CD4-positive, CD25-positive, alpha-beta regulatory T cell (primary cell): ENCODE data around the gene ARHGAP23. TPM values are rescaled to one million over a fixed set of nuclear protein-coding genes. Genes with fewer than 3 reads are reported as not detected.

Source experiments
- ATAC-seq, 2 donors: fragments of 150-1000 bp; cut with Tn5 transposase; one replicate each; pipeline ENCODE4 v1.10.0; 2021; ENCODE audit warnings: low read depth in 2 of 2, moderate number of reproducible peaks in 2 of 2, moderate library complexity in 1 of 2
- DNase-seq, 3 donors: peaks; one replicate each; pipeline versions ENCODE4 v3.0.0 to v3.0.0-alpha.2; 2012 to 2022; ENCODE audit warnings: mixed read lengths in 1 of 3
- H3K27ac ChIP-seq: one replicate; pipeline ENCODE4 v1.7.0; 2013; ENCODE audit warnings: mild to moderate bottlenecking, low read length; ENCODE audit not compliant: insufficient read depth, poor library complexity, severe bottlenecking
- H3K27me3 ChIP-seq: one replicate; pipeline ENCODE4 v1.7.0; 2013; ENCODE audit warnings: low read length; ENCODE audit not compliant: control insufficient read depth, insufficient read depth
- H3K36me3 ChIP-seq: one replicate; pipeline ENCODE4 v1.7.0; 2013; ENCODE audit warnings: mild to moderate bottlenecking, low read length, moderate library complexity; ENCODE audit not compliant: control insufficient read depth, insufficient read depth
- H3K4me1 ChIP-seq: 2 replicates; pipeline ENCODE4 v1.7.0; 2013; ENCODE audit warnings: mild to moderate bottlenecking, low read length; ENCODE audit not compliant: insufficient read depth, control insufficient read depth, poor library complexity, severe bottlenecking
- H3K4me3 ChIP-seq: one replicate; pipeline ENCODE4 v1.7.0; 2013; ENCODE audit warnings: low read depth, mild to moderate bottlenecking, low read length, moderate library complexity
- H3K9me3 ChIP-seq, 2 experiments: 1 replicate in 1 of 2; 2 replicates in 1 of 2; pipeline ENCODE4 v1.7.0; 2013; ENCODE audit warnings: low read length in 2 of 2, mild to moderate bottlenecking in 1 of 2, moderate library complexity in 1 of 2; ENCODE audit not compliant: control insufficient read depth in 2 of 2
- H3K27ac Mint-ChIP-seq, 3 donors: one replicate each; pipeline ENCODE4 v1.8.0; 2020 to 2022; ENCODE audit warnings: mild to moderate bottlenecking in 3 of 3, mixed read lengths in 3 of 3, moderate library complexity in 2 of 3
- H3K27me3 Mint-ChIP-seq: one replicate; pipeline ENCODE4 v1.8.0; 2022; ENCODE audit warnings: mild to moderate bottlenecking, mixed read lengths
- H3K36me3 Mint-ChIP-seq: one replicate; pipeline ENCODE4 v1.8.0; 2020; ENCODE audit warnings: mixed read lengths
- H3K4me1 Mint-ChIP-seq, 4 donors: one replicate each; pipeline ENCODE4 v1.8.0; 2020 to 2022; ENCODE audit warnings: mixed read lengths in 4 of 4, mild to moderate bottlenecking in 1 of 4
- H3K4me3 Mint-ChIP-seq, 4 donors: one replicate each; pipeline ENCODE4 v1.8.0; 2020 to 2022; ENCODE audit warnings: mild to moderate bottlenecking in 4 of 4, mixed read lengths in 4 of 4, moderate library complexity in 3 of 4
- H3K9me3 Mint-ChIP-seq, 7 donors: one replicate each; pipeline ENCODE4 v1.8.0; 2020 to 2022; ENCODE audit warnings: mixed read lengths in 7 of 7, mild to moderate bottlenecking in 3 of 7, moderate library complexity in 2 of 7
- polyA plus RNA-seq, 4 donors: library from polyadenylated mRNA; unstranded; fragments of 300-500 nt; fragmentation: Illumina TruSeq; gene quantifications; one replicate each; pipeline ENCODE4 v1.2.3, GENCODE V29; 2021
- total RNA-seq: library from RNA; stranded (reverse); gene quantifications from one replicate; pipeline ENCODE4 v1.2.3, GENCODE V29; 2022

ARHGAP23 gene
- total and polyA plus RNA-seq, 5 donors from 2014 or later = 0.22 to 2.3 (median 0.30) TPM; not detected in 2

DNA sequence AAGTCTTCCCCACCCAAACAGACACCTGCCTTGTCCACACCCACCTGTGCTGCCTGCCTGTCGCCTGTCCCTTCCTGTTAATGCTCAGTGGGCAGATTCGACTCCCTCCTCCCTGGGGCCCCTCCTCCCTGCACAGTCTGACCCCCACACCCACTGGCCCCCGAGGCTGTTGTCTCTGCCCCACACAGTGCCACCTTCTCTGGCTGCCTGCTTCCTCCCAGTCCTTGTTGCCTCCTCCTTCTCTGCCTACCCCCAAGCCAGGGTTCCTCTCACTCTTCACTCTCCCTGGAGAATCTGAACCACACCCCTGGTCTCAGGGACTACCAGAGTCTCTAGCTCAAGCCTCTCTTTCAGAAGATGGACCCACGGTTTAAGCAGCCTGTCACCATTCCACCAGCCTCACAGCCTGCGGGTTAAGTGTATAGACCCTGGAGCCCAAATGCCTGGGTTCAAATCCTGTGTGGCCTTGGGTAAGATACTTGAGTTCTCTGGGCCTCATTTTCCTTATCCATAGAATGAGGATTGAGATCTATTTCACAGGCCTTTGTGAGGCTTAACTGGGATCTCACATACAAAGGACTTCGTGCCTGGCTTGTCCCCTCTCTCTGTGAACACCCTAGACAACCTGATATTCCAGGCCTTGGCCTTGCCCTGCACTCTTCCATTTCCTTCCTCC, 3.8 kb upstream of the ARHGAP23 start:
- peaks cover 0 to 17% (median 5%) of the 10 kb centered on the region in 4 donors for H3K4me1 Mint-ChIP-seq
- H3K4me3 Mint-ChIP-seq = peak overlapping the region in 1 of 4 donors; percentile 67
- H3K9me3 ChIP-seq = no peaks in the 10 kb centered on the region
- H3K27ac Mint-ChIP-seq = no peak overlapping the region
- H3K4me1 ChIP-seq = peaks cover 7% of the 10 kb centered on the region
- no peaks in the 10 kb centered on the region for H3K9me3 Mint-ChIP-seq
- no peak for ATAC-seq
- H3K4me3 ChIP-seq = no peak overlapping the region
- peaks cover 5% of the 10 kb centered on the region for H3K27me3 ChIP-seq
- peaks cover 57% of the 10 kb centered on the region for H3K27me3 Mint-ChIP-seq
- no peaks in the 10 kb centered on the region for H3K36me3 Mint-ChIP-seq
- no peaks in the 10 kb centered on the region for H3K36me3 ChIP-seq
- no peak for DNase-seq
- no peak overlapping the region for H3K27ac ChIP-seq

DNA sequence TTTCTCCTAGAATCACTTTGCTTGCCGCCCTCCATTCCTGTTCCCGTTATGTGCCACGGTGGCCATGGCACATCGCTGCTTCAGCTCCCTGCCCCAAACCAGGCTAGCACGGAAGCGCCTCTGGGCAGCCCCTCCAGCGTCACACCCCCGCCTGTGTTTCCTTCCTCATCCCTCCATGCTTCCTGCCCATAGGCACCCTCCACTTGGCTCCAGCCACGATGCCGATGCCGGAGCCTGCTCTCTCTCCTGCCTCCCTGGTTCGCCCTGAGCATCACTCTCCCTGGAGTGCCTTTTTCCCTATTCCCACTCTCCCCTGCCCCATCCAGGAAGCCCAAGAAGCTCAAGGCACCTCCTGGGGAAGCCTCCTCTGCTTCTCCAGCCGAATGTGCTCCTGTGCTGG, 3.2 kb upstream of the ARHGAP23 start:
- Histone ChIP-seq H3K27me3 (peaks cover 6% of the 10 kb centered on the region), H3K4me1 (peaks cover 7% of the 10 kb centered on the region), H3K9me3 (no peaks in the 10 kb centered on the region), H3K4me3 (no peak overlapping the region), H3K27ac (no peak overlapping the region), H3K36me3 (no peaks in the 10 kb centered on the region)
- ATAC-seq (no peak), DNase-seq (no peak)
- H3K27ac Mint-ChIP-seq = no peak overlapping the region
- no peaks in the 10 kb centered on the region for H3K36me3 Mint-ChIP-seq
- H3K4me3 Mint-ChIP-seq = peak overlapping the region in 1 of 4 donors; percentile 67
- peaks cover 0 to 2% (median 0%) of the 10 kb centered on the region in 7 donors for H3K9me3 Mint-ChIP-seq
- peaks cover 55% of the 10 kb centered on the region for H3K27me3 Mint-ChIP-seq
- peaks cover 0 to 20% (median 5%) of the 10 kb centered on the region in 4 donors for H3K4me1 Mint-ChIP-seq

GRCh38 chr17:38425744-38426143, 2.5 kb upstream of the ARHGAP23 start:
- Histone ChIP-seq H3K4me1 (peaks cover 7% of the 10 kb centered on the region), H3K27ac (no peak overlapping the region), H3K4me3 (no peak overlapping the region), H3K9me3 (no peaks in the 10 kb centered on the region), H3K27me3 (peaks cover 6% of the 10 kb centered on the region), H3K36me3 (no peaks in the 10 kb centered on the region)
- Mint-ChIP-seq H3K27ac (no peak overlapping the region), H3K4me1 (peaks cover 0 to 26% (median 5%) of the 10 kb centered on the region in 4 donors), H3K4me3 (peak overlapping the region in 1 of 4 donors; percentile 30), H3K9me3 (peaks cover 0 to 2% (median 0%) of the 10 kb centered on the region in 7 donors), H3K36me3 (no peaks in the 10 kb centered on the region), H3K27me3 (peaks cover 48% of the 10 kb centered on the region)
- ATAC-seq (no peak), DNase-seq (no peak)

- no peaks in the 10 kb centered on the region for H3K9me3 ChIP-seq
- DNase-seq = no peak
- no peak overlapping the region for H3K27ac ChIP-seq
- no peaks in the 10 kb centered on the region for H3K36me3 Mint-ChIP-seq
- H3K9me3 Mint-ChIP-seq = peaks cover 0 to 2% (median 0%) of the 10 kb centered on the region in 7 donors
- no peak overlapping the region for H3K4me3 ChIP-seq
- peak overlapping the region in 1 of 4 donors; percentile 68 for H3K4me3 Mint-ChIP-seq
- ATAC-seq = no peak
- H3K4me1 ChIP-seq = peaks cover 7% of the 10 kb centered on the region
- peaks cover 0 to 26% (median 5%) of the 10 kb centered on the region in 4 donors for H3K4me1 Mint-ChIP-seq
- H3K27me3 ChIP-seq = peaks cover 6% of the 10 kb centered on the region
- H3K27me3 Mint-ChIP-seq = peaks cover 46% of the 10 kb centered on the region
- no peaks in the 10 kb centered on the region for H3K36me3 ChIP-seq
- no peak overlapping the region for H3K27ac Mint-ChIP-seq
These were observed 1.8 kb upstream of the ARHGAP23 start for GRCh38 chr17:38426441-38426840.

- Histone ChIP-seq H3K4me1 (peaks cover 7% of the 10 kb centered on the region), H3K27ac (no peak overlapping the region), H3K9me3 (no peaks in the 10 kb centered on the region), H3K27me3 (peaks cover 6% of the 10 kb centered on the region), H3K36me3 (no peaks in the 10 kb centered on the region), H3K4me3 (peak overlapping the region; percentile 48)
- Mint-ChIP-seq H3K4me1 (peaks cover 0 to 26% (median 5%) of the 10 kb centered on the region in 4 donors), H3K4me3 (peak overlapping the region; percentile 74 to 92 (median 84)), H3K27me3 (peaks cover 40% of the 10 kb centered on the region), H3K36me3 (no peaks in the 10 kb centered on the region), H3K27ac (peak overlapping the region in 1 of 3 donors; percentile 38), H3K9me3 (peaks cover 0 to 2% (median 0%) of the 10 kb centered on the region in 7 donors)
- ATAC-seq = no peak
- no peak for DNase-seq
These were observed 909 bp upstream of the ARHGAP23 start for GRCh38 chr17:38427160-38427949.

- Histone ChIP-seq H3K27ac (no peak overlapping the region), H3K27me3 (peaks cover 6% of the 10 kb centered on the region), H3K4me1 (peaks cover 7% of the 10 kb centered on the region), H3K4me3 (no peak overlapping the region), H3K36me3 (no peaks in the 10 kb centered on the region), H3K9me3 (no peaks in the 10 kb centered on the region)
- Mint-ChIP-seq H3K27ac (no peak overlapping the region), H3K9me3 (peaks cover 0 to 2% (median 0%) of the 10 kb centered on the region in 7 donors), H3K27me3 (peaks cover 27% of the 10 kb centered on the region), H3K36me3 (no peaks in the 10 kb centered on the region), H3K4me1 (peaks cover 0 to 23% (median 5%) of the 10 kb centered on the region in 4 donors), H3K4me3 (peak overlapping the region in 1 of 4 donors; percentile 82)
- DNase-seq (peak in 1 of 3 donors; percentile 29), ATAC-seq (no peak)
These were observed 543 bp downstream of the ARHGAP23 start for GRCh38 chr17:38428643-38429371.

DNA sequence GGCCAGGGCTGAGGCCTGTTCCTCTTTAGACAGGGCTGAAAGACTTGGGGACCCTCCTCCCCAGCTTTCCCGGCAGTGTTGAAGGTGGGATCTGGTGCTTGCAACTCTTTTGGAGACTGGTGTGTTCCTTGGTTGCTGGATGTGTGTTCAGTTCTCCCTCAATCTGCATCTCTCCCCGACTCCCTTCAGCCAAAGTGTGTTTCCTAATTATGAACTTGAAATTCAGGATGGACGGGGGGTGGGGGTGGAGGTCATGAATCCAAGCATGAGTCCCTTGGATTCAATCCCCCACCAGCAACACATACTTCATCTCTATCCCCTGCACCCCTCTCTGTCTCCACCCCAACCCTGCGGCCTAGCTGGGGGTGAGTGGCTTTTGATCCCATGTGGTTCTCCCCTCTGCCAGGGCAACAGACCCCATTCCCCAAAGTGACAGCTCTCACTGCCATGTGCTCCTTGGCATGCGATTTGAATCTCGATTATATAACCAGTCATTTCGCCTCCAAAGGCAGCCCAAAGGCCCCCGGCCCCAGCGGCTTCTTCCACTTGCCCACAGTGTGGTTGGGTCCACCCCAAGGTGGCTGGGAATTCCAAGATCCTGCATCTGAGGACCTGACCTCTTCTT, 1.3 kb downstream of the ARHGAP23 start:
- Mint-ChIP-seq H3K27ac (peak overlapping the region in 1 of 3 donors; percentile 88), H3K36me3 (no peaks in the 10 kb centered on the region), H3K9me3 (peaks cover 0 to 2% (median 0%) of the 10 kb centered on the region in 7 donors), H3K4me3 (peak overlapping the region; percentile 68 to 82 (median 72)), H3K4me1 (peaks cover 0 to 23% (median 5%) of the 10 kb centered on the region in 4 donors), H3K27me3 (peaks cover 23% of the 10 kb centered on the region)
- ATAC-seq = no peak
- H3K27ac ChIP-seq = no peak overlapping the region
- no peaks in the 10 kb centered on the region for H3K36me3 ChIP-seq
- H3K4me3 ChIP-seq = no peak overlapping the region
- no peaks in the 10 kb centered on the region for H3K9me3 ChIP-seq
- peaks cover 6% of the 10 kb centered on the region for H3K27me3 ChIP-seq
- peaks cover 7% of the 10 kb centered on the region for H3K4me1 ChIP-seq
- DNase-seq = no peak
